Glutamatergic neuron (in vitro differentiated cells): ENCODE data around the gene KLHDC7A. TPM values are rescaled to one million over a fixed set of nuclear protein-coding genes. Genes with fewer than 3 reads are reported as not detected.

Experiments used
- DNase-seq: peaks from one replicate; pipeline ENCODE4 v3.0.0; 2022
- H3K27ac Mint-ChIP-seq: one replicate; pipeline ENCODE4 v1.8.0; 2020; ENCODE audit warnings: mild to moderate bottlenecking, mixed read lengths, inconsistent platforms; ENCODE audit not compliant: unreplicated experiment
- H3K27me3 Mint-ChIP-seq: one replicate; pipeline ENCODE4 v1.8.0; 2020; ENCODE audit warnings: mild to moderate bottlenecking, moderate library complexity, mixed read lengths, inconsistent platforms; ENCODE audit not compliant: unreplicated experiment
- H3K36me3 Mint-ChIP-seq: one replicate; pipeline ENCODE4 v1.8.0; 2020; ENCODE audit warnings: mild to moderate bottlenecking, mixed read lengths, inconsistent platforms; ENCODE audit not compliant: unreplicated experiment
- H3K4me1 Mint-ChIP-seq: one replicate; pipeline ENCODE4 v1.8.0; 2020; ENCODE audit warnings: mild to moderate bottlenecking, low read depth, mixed read lengths, inconsistent platforms; ENCODE audit not compliant: unreplicated experiment
- H3K4me3 Mint-ChIP-seq: one replicate; pipeline ENCODE4 v1.8.0; 2020; ENCODE audit warnings: mild to moderate bottlenecking, mixed read lengths, inconsistent platforms; ENCODE audit not compliant: unreplicated experiment
- H3K9me3 Mint-ChIP-seq: one replicate; pipeline ENCODE4 v1.8.0; 2020; ENCODE audit warnings: mild to moderate bottlenecking, moderate library complexity, mixed read lengths, inconsistent platforms; ENCODE audit not compliant: unreplicated experiment
- total RNA-seq: library from RNA; stranded (reverse); fragmentation: NEBNext Ultra II Directional; extraction: Animal tissue kit (Norgen Biotek cat#: 25700); gene quantifications from one replicate; pipeline ENCODE4 v1.2.1, GENCODE V29; 2021; ENCODE audit not compliant: unreplicated experiment
- TF ChIP-seq, protein P1 (sequence below): fragments of 200-600 bp; sonication (generic); IDR thresholded peaks from one replicate; pipeline ENCODE4 v1.5.0; 2021; ENCODE audit not compliant: partially characterized antibody, unreplicated experiment

Gene KLHDC7A
- total RNA-seq, 1 donor from 2014 or later = not detected

DNA sequence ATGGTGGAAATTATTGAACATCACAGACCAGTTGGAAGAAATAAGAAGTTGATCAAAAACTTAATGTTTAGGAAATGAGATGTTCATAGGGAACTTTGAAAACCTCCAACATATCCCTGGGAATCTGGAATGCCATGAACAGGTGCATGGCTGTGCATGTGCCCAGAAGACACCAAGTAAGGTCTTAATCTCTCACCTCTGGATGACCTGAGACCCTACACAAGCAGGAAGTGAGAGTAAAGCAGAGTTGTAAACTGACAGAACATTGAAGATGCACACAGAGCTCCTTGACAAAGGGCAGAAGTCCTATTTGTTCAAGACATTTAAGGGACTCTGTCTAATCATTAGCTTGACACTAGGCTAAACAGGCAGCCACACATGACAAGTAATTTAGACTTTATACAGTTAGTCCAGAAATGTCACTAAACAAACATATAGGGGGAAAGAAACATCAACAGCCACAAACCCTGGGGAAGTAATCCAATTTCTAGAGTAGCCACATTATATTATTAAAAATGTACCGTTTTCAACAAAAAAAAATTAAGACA, 34.5 kb downstream of the KLHDC7A start:
- Mint-ChIP-seq H3K27ac (no peak overlapping the region), H3K27me3 (no peaks in the 10 kb centered on the region), H3K4me1 (no peaks in the 10 kb centered on the region)

DNA sequence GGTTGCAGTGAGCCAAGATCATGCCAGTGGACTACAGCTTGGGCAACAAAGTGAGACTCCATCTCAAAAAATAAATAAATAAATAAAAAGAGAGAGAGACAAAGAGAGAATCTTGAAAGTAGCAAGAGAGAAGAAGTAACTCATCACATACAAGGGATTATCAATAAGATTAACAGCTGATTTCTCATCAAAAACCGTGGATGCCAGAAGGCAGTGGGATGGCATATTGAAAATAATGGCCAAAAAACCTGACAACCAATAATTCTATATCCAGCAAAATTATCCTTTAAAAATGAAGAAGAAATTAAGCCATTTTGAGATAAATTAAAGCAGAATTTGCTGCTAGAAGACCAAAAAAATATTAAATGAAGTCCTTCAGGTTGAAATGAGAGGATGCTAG, 35.7 kb downstream of the KLHDC7A start:
- H3K27me3 Mint-ChIP-seq = no peaks in the 10 kb centered on the region
- peaks cover 14% of the 10 kb centered on the region for H3K36me3 Mint-ChIP-seq
- H3K4me3 Mint-ChIP-seq = no peak overlapping the region
- H3K9me3 Mint-ChIP-seq = peaks cover 1% of the 10 kb centered on the region
- no peak for DNase-seq
- TF ChIP-seq, protein P1, sequence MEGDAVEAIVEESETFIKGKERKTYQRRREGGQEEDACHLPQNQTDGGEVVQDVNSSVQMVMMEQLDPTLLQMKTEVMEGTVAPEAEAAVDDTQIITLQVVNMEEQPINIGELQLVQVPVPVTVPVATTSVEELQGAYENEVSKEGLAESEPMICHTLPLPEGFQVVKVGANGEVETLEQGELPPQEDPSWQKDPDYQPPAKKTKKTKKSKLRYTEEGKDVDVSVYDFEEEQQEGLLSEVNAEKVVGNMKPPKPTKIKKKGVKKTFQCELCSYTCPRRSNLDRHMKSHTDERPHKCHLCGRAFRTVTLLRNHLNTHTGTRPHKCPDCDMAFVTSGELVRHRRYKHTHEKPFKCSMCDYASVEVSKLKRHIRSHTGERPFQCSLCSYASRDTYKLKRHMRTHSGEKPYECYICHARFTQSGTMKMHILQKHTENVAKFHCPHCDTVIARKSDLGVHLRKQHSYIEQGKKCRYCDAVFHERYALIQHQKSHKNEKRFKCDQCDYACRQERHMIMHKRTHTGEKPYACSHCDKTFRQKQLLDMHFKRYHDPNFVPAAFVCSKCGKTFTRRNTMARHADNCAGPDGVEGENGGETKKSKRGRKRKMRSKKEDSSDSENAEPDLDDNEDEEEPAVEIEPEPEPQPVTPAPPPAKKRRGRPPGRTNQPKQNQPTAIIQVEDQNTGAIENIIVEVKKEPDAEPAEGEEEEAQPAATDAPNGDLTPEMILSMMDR = no peak
- no peak overlapping the region for H3K27ac Mint-ChIP-seq
- H3K4me1 Mint-ChIP-seq = no peaks in the 10 kb centered on the region

More for the DNA sequence above, 34.5 kb downstream of the KLHDC7A start:
- TF ChIP-seq, protein P1 = no peak
- DNase-seq = no peak
- Mint-ChIP-seq H3K36me3 (peaks cover 14% of the 10 kb centered on the region), H3K9me3 (peaks cover 1% of the 10 kb centered on the region), H3K4me3 (no peak overlapping the region)

DNA sequence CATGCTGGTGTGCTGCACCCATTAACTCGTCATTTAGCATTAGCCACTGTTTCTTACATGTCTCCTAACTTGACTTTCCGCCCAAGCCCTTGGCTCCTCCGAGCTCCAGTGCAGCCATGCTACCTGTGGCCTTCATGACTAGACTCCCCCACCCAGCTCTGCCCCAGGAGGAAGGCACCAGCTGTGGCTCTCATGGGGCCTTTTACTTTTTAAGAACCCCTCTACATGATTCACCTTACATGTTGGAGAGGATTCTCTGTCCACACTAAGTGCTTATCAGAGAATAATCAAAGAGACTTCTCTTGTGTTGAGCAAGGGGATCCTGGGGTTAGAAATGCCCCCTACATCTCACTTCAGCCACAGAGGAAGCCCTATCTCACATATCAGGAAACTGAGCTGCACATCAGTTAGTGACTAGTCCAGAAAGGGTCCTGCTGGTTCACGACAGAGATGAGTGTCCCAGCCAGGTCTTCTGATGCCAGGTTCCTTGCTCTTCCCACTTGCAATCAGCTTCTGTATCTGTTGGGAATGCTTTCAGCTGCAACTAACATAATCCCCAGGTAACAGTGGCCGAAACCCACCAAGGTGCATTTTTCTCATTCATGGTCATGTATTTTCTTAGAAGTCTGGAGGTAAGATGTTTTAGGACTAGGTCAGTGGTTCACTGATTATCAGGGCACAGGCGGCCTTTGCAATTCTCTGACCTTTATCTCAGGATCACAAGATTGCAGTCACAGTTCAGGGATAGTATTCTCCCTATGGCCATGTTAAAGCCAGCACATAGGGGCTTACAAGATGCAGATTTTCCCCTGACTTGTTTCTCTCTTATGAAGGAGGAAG, 45.9 kb downstream of the KLHDC7A start:
- H3K4me1 Mint-ChIP-seq = no peaks in the 10 kb centered on the region
- no peak overlapping the region for H3K27ac Mint-ChIP-seq
- no peak for DNase-seq
- peaks cover 2% of the 10 kb centered on the region for H3K9me3 Mint-ChIP-seq
- H3K27me3 Mint-ChIP-seq = peaks cover 8% of the 10 kb centered on the region
- no peak overlapping the region for H3K4me3 Mint-ChIP-seq
- H3K36me3 Mint-ChIP-seq = peaks cover 2% of the 10 kb centered on the region
- TF ChIP-seq, protein P1 = no peak

DNA sequence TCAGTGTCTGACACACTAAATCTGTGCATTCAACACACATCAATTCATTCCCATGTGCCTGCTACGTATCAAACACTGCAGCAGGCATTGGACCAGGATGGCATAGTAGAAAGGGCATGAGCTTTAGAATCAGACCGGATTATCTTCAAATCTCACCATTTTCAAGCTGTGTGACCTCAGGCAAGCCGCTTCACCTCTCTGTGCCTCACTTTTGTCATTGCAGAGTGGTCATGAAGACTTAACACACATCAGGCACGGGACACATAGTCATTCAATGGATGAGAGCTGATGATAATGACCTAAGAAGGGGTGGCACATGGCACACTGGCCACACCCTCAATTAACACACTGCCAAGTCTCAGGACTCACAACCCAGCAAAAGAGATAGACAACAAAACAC, 46.8 kb downstream of the KLHDC7A start:
- no peak for DNase-seq
- Mint-ChIP-seq H3K4me3 (no peak overlapping the region), H3K4me1 (no peaks in the 10 kb centered on the region), H3K27ac (no peak overlapping the region), H3K36me3 (no peaks in the 10 kb centered on the region), H3K27me3 (peaks cover 8% of the 10 kb centered on the region), H3K9me3 (no peaks in the 10 kb centered on the region)
- TF ChIP-seq, protein P1 = no peak

DNA sequence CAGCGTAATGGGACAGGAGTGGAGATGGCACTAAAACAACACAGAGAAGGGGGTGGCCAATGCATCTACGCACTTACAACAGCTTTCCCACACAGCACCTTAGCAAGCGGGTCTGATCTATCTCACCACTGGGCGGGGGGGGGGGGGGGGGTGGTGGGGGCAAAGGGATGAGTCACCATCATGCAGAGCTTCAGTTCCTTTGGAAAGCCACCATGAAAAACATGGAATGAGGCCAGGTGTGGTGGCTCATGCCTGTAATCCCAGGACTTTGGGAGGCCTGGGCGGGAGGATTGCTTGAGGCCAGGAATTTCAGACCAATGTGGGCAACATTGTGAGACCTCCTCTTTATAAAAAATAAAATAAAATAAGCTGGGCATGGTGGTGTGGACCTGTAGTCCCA, 47.2 kb downstream of the KLHDC7A start:
- no peak overlapping the region for H3K27ac Mint-ChIP-seq
- no peaks in the 10 kb centered on the region for H3K36me3 Mint-ChIP-seq
- peaks cover 8% of the 10 kb centered on the region for H3K27me3 Mint-ChIP-seq
- H3K4me3 Mint-ChIP-seq = no peak overlapping the region
- no peaks in the 10 kb centered on the region for H3K4me1 Mint-ChIP-seq
- no peaks in the 10 kb centered on the region for H3K9me3 Mint-ChIP-seq
- TF ChIP-seq, protein P1 = no peak
- DNase-seq = no peak
